Astrocyte (in vitro differentiated cells and primary cell): ENCODE measurements around the gene SHB. TPM values are rescaled to one million over a fixed set of nuclear protein-coding genes. Genes with fewer than 3 reads are reported as not detected.
"Not testable (repeated sequence)": the region's sequence is repeated elsewhere in the genome, so short reads cannot be mapped to it uniquely, and the experiment has no call there.

Experiments used
- DNase-seq: peaks from one replicate; pipeline ENCODE4 v3.0.0-alpha.2; 2010; ENCODE audit warnings: low read depth
- FAIRE-seq: peaks from 2 replicates; lab custom pipeline; 2011; peaks lifted over from hg19 to GRCh38; lab: Jason Lieb, UNC
- H2AFZ ChIP-seq: 2 replicates; pipeline ENCODE4 v1.6.0; 2012; ENCODE audit warnings: low read depth, low read length, inconsistent platforms
- H3K27ac ChIP-seq: 2 replicates; pipeline ENCODE4 v1.5.1; 2011; ENCODE audit warnings: low read depth, low read length, inconsistent platforms
- H3K27me3 ChIP-seq: 2 replicates; pipeline ENCODE4 v1.6.0; 2011; ENCODE audit warnings: low read length, inconsistent platforms; ENCODE audit not compliant: insufficient read depth
- H3K36me3 ChIP-seq: 2 replicates; pipeline ENCODE4 v1.5.1; 2011; ENCODE audit warnings: low read length, inconsistent platforms; ENCODE audit not compliant: insufficient read depth
- H3K4me1 ChIP-seq: 2 replicates; pipeline ENCODE4 v1.5.1; 2011; ENCODE audit warnings: low read length, inconsistent platforms; ENCODE audit not compliant: insufficient read depth
- H3K4me2 ChIP-seq: 2 replicates; pipeline ENCODE4 v1.6.0; 2012; ENCODE audit warnings: low read length, inconsistent platforms
- H3K4me3 ChIP-seq: 2 replicates; pipeline ENCODE4 v1.5.1; 2011; ENCODE audit warnings: low read depth, mild to moderate bottlenecking, low read length, inconsistent platforms; ENCODE audit not compliant: insufficient read depth
- H3K79me2 ChIP-seq: 2 replicates; pipeline ENCODE4 v1.6.0; 2012; ENCODE audit warnings: mild to moderate bottlenecking, low read length, inconsistent platforms; ENCODE audit not compliant: insufficient read depth
- H3K9ac ChIP-seq: 2 replicates; pipeline ENCODE4 v1.6.0; 2012; ENCODE audit warnings: mild to moderate bottlenecking, low read length, inconsistent platforms
- H3K9me3 ChIP-seq: 2 replicates; pipeline ENCODE4 v1.5.1; 2012; ENCODE audit warnings: low read depth, mild to moderate bottlenecking, low read length, inconsistent platforms; ENCODE audit not compliant: insufficient read depth
- H4K20me1 ChIP-seq: 2 replicates; pipeline ENCODE4 v1.6.0; 2012; ENCODE audit warnings: low read length, inconsistent platforms; ENCODE audit not compliant: insufficient read depth
- H3K27ac Mint-ChIP-seq: one replicate; pipeline ENCODE4 v1.8.0; 2021; ENCODE audit warnings: mild to moderate bottlenecking, mixed read lengths; ENCODE audit not compliant: unreplicated experiment
- H3K27me3 Mint-ChIP-seq: one replicate; pipeline ENCODE4 v1.8.0; 2021; ENCODE audit warnings: low read depth, mixed read lengths; ENCODE audit not compliant: unreplicated experiment
- H3K36me3 Mint-ChIP-seq: one replicate; pipeline ENCODE4 v1.8.0; 2021; ENCODE audit warnings: low read depth, mixed read lengths; ENCODE audit not compliant: unreplicated experiment
- H3K4me1 Mint-ChIP-seq: one replicate; pipeline ENCODE4 v1.8.0; 2021; ENCODE audit warnings: low read depth, mixed read lengths; ENCODE audit not compliant: unreplicated experiment
- H3K4me3 Mint-ChIP-seq: one replicate; pipeline ENCODE4 v1.8.0; 2021; ENCODE audit warnings: mild to moderate bottlenecking, moderate library complexity, mixed read lengths; ENCODE audit not compliant: unreplicated experiment
- H3K9me3 Mint-ChIP-seq: one replicate; pipeline ENCODE4 v1.8.0; 2021; ENCODE audit warnings: mild to moderate bottlenecking, mixed read lengths; ENCODE audit not compliant: unreplicated experiment
- EZH2 ChIP-seq: IDR thresholded peaks from 2 replicates; pipeline ENCODE4 v1.6.1; 2012; ENCODE audit warnings: mild to moderate bottlenecking, low read length, inconsistent platforms; ENCODE audit not compliant: insufficient read depth
- total RNA-seq: library from RNA; stranded (reverse); gene quantifications from 2 replicates; pipeline ENCODE4 v1.2.1, GENCODE V29; 2021
- TF ChIP-seq, protein P1 (sequence below): IDR thresholded peaks from 2 replicates; pipeline ENCODE4 v1.5.1; 2011; ENCODE audit warnings: low read depth, mild to moderate bottlenecking, inconsistent platforms, low read length, moderate library complexity; ENCODE audit not compliant: insufficient read depth

The SHB gene
- total RNA-seq, 1 donor from 2014 or later, result 53.4 TPM

- H3K4me3 Mint-ChIP-seq, result peak overlapping the region; percentile 66
- Histone ChIP-seq H3K4me3 (no peak overlapping the region), H3K9me3 (no peaks in the 10 kb centered on the region), H3K27ac (no peak overlapping the region), H4K20me1 (peaks cover 4% of the 10 kb centered on the region), H3K36me3 (no peaks in the 10 kb centered on the region), H3K4me1 (peaks cover 4% of the 10 kb centered on the region), H2AFZ (no peak overlapping the region), H3K4me2 (no peak overlapping the region), H3K27me3 (no peaks in the 10 kb centered on the region), H3K9ac (no peak overlapping the region), H3K79me2 (no peaks in the 10 kb centered on the region)
- TF ChIP-seq, protein P1, sequence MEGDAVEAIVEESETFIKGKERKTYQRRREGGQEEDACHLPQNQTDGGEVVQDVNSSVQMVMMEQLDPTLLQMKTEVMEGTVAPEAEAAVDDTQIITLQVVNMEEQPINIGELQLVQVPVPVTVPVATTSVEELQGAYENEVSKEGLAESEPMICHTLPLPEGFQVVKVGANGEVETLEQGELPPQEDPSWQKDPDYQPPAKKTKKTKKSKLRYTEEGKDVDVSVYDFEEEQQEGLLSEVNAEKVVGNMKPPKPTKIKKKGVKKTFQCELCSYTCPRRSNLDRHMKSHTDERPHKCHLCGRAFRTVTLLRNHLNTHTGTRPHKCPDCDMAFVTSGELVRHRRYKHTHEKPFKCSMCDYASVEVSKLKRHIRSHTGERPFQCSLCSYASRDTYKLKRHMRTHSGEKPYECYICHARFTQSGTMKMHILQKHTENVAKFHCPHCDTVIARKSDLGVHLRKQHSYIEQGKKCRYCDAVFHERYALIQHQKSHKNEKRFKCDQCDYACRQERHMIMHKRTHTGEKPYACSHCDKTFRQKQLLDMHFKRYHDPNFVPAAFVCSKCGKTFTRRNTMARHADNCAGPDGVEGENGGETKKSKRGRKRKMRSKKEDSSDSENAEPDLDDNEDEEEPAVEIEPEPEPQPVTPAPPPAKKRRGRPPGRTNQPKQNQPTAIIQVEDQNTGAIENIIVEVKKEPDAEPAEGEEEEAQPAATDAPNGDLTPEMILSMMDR, result no peak
- no peak for TF ChIP-seq EZH2
- H3K36me3 Mint-ChIP-seq, result peaks cover 10% of the 10 kb centered on the region
- FAIRE-seq (no peak), DNase-seq (no peak)
- no peaks in the 10 kb centered on the region for H3K27me3 Mint-ChIP-seq
- peaks cover 22% of the 10 kb centered on the region for H3K4me1 Mint-ChIP-seq
- no peak overlapping the region for H3K27ac Mint-ChIP-seq
- H3K9me3 Mint-ChIP-seq, result no peaks in the 10 kb centered on the region
Measured at GRCh38 chr9:37911271-37911681, 157.8 kb downstream of the SHB start.

DNA sequence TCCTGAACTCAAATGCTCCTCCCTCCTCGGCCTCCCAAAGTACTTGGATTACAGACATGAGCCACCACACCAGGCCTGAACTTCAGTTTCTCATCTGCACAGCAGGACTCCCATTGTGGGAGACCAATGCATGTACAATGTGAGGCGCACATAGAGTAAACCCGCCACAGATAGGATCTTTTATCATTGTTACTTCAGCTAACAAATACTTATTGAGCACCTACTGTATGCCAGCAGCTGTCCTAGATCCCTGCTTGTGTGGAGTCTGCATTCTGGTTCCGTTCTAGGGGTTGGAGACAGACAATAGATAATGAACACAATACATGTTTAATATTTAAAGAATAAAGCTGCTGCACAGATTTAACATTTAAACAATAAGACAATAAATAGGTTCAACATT is 158.8 kb downstream of the SHB start:
- Histone ChIP-seq H3K4me3 (no peak overlapping the region), H3K79me2 (no peaks in the 10 kb centered on the region), H3K4me1 (peaks cover 4% of the 10 kb centered on the region), H3K9ac (no peak overlapping the region), H2AFZ (no peak overlapping the region), H3K27me3 (no peaks in the 10 kb centered on the region), H3K9me3 (no peaks in the 10 kb centered on the region), H3K27ac (no peak overlapping the region), H4K20me1 (peaks cover 4% of the 10 kb centered on the region), H3K36me3 (no peaks in the 10 kb centered on the region), H3K4me2 (no peak overlapping the region)
- Mint-ChIP-seq H3K27me3 (no peaks in the 10 kb centered on the region), H3K36me3 (peaks cover 10% of the 10 kb centered on the region), H3K4me3 (no peak overlapping the region), H3K9me3 (no peaks in the 10 kb centered on the region), H3K27ac (no peak overlapping the region), H3K4me1 (peaks cover 29% of the 10 kb centered on the region)
- no peak for DNase-seq
- FAIRE-seq, result no peak
- no peak for TF ChIP-seq EZH2
- TF ChIP-seq, protein P1, result no peak

DNA sequence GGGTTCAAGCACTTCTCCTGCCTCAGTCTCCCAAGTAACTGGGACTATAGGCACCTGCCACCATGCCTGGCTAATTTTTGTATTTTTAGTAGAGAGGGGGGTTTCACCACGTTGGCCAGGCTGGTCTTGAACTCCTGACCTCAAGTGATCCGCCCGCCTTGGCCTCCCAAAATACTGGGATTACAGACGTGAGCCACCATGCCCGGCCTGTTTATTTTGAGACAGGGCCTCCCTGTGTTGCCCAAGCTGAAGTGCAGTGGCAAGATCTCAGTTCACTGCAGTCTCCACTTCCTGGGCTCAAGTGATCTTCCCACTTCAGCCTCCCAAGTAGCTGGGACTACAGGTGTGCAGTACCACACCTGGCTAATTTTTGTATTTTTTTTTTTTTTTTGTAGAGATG is 159.2 kb downstream of the SHB start:
- peaks cover 30% of the 10 kb centered on the region for H3K4me1 Mint-ChIP-seq
- H3K9ac ChIP-seq, H3K79me2 ChIP-seq, H3K36me3 ChIP-seq, H3K4me2 ChIP-seq, H3K4me3 Mint-ChIP-seq, H3K4me1 ChIP-seq, H3K9me3 ChIP-seq, H3K27ac Mint-ChIP-seq, H3K27me3 Mint-ChIP-seq, H3K36me3 Mint-ChIP-seq, H3K9me3 Mint-ChIP-seq, DNase-seq, H3K27ac ChIP-seq, H3K4me3 ChIP-seq, H4K20me1 ChIP-seq, H2AFZ ChIP-seq, H3K27me3 ChIP-seq, FAIRE-seq: not testable (repeated sequence)
